ENCODE data around the gene NME4.

- TF ChIP-seq CTCF (IDR thresholded peaks at IDR 0.05 in 2 of 3, conservative IDR thresholded peaks at IDR 0.05 in 1 of 3; ENCODE audit: borderline replicate concordance in 1 of 3, insufficient read depth in 1 of 3, low read depth in 2 of 3, low read length in 2 of 3) (no peak), POLR2A (IDR thresholded peaks at IDR 0.05; ENCODE audit: borderline replicate concordance, extremely low read depth, insufficient read depth, insufficient read length) (no peak), SIN3A (IDR thresholded peaks at IDR 0.05; ENCODE audit: low read depth) (no peak), REST (IDR thresholded peaks at IDR 0.05; ENCODE audit: low read depth) (no peak), MAX (IDR thresholded peaks at IDR 0.05) (no peak), CBX3 (IDR thresholded peaks at IDR 0.05; ENCODE audit: low read depth) (no peak), SRF (IDR thresholded peaks at IDR 0.05; ENCODE audit: low read depth) (no peak), RAD21 (IDR thresholded peaks at IDR 0.05; ENCODE audit: low read depth) (no peak), EGR1 (IDR thresholded peaks at IDR 0.05; ENCODE audit: low read depth) (no peak)
Observed at GRCh38 chr16:356741-357140, 40.3 kb upstream of the NME4 start.

Measured in HCT116 (cell line).